Measurements from ENCODE around the gene HMGCS1.

GRCh38 chr5:43301653-43302091 is 11.5 kb downstream of the HMGCS1 start:
- TF ChIP-seq CTCF (IDR thresholded peaks at IDR 0.05) (no peak), POLR2AphosphoS5 (IDR thresholded peaks at IDR 0.05; ENCODE audit: insufficient read depth in 1 of 2, low read depth in 1 of 2) (no peak), POLR2A (IDR thresholded peaks at IDR 0.05) (no peak)

All from vagina (tissue), 2 donors.